PC-3 (cell line): ENCODE data around the gene AOPEP. TPM values are rescaled to one million over a fixed set of nuclear protein-coding genes. Genes with fewer than 3 reads are reported as not detected.
A peak's percentile ranks its signal among the peaks of the same experiment; 100 is the strongest.

Source experiments
- ATAC-seq: fragments of 200-7000 bp; cut with Tn5 transposase; 2 replicates; pipeline ENCODE4 v1.9.1; 2020; ENCODE audit warnings: mild to moderate bottlenecking, moderate library complexity
- BruUV-seq: library from RNA; stranded (reverse); fragments of 400-500 nt; replicated peaks from 2 replicates; lab custom pipeline; 2021; lab: Mats Ljungman, UMichigan
- CTCF ChIA-PET: fragments of 300-600 bp; sonication (Branson Sonifier 250); formaldehyde crosslinking; loops from one replicate; lab custom pipeline; 2022; ENCODE audit warnings: antibody characterized with exemption; lab: Charles Lee
- POLR2A ChIA-PET: fragments of 300-600 bp; sonication (Branson Sonifier 250); formaldehyde crosslinking; loops from one replicate; lab custom pipeline; 2022; ENCODE audit warnings: antibody characterized with exemption; ENCODE audit not compliant: unreplicated experiment; lab: Charles Lee
- DNase-seq: peaks from one replicate; pipeline ENCODE4 v3.0.0-alpha.2; 2015
- H2AFZ ChIP-seq: fragments of 300-600 bp; sonication (generic); 2 replicates; pipeline ENCODE4 v1.6.0; 2016; ENCODE audit warnings: antibody characterized with exemption, low read length
- H3F3A ChIP-seq: fragments of 300-600 bp; sonication (generic); one replicate; pipeline ENCODE4 v1.6.0; 2017; ENCODE audit warnings: antibody characterized with exemption, low read length, control low read depth, mild to moderate bottlenecking; ENCODE audit not compliant: unreplicated experiment
- H3K27ac ChIP-seq: fragments of 300-600 bp; sonication (generic); 2 replicates; pipeline ENCODE4 v1.5.1; 2016; ENCODE audit warnings: mild to moderate bottlenecking, low read length
- H3K27me3 ChIP-seq: fragments of 300-600 bp; sonication (generic); 2 replicates; pipeline ENCODE4 v1.6.1; 2016; ENCODE audit warnings: low read length, mixed read lengths
- H3K36me3 ChIP-seq: fragments of 300-600 bp; sonication (generic); 2 replicates; pipeline ENCODE4 v1.6.1; 2016; ENCODE audit warnings: low read depth, mixed run types, low read length, mixed read lengths
- H3K4me1 ChIP-seq: fragments of 300-600 bp; sonication (generic); 2 replicates; pipeline ENCODE4 v1.5.1; 2016; ENCODE audit warnings: low read length; ENCODE audit not compliant: insufficient read depth
- H3K4me2 ChIP-seq: fragments of 300-600 bp; sonication (generic); 2 replicates; pipeline ENCODE4 v1.6.0; 2016; ENCODE audit warnings: low read length
- H3K4me3 ChIP-seq: fragments of 300-600 bp; sonication (generic); 2 replicates; pipeline ENCODE4 v1.5.1; 2016; ENCODE audit warnings: mild to moderate bottlenecking, low read length, mixed read lengths
- H3K79me2 ChIP-seq: fragments of 300-600 bp; sonication (generic); 2 replicates; pipeline ENCODE4 v1.6.1; 2017; ENCODE audit warnings: low read length, mixed read lengths
- H3K9ac ChIP-seq: fragments of 300-600 bp; sonication (generic); 2 replicates; pipeline ENCODE4 v1.6.0; 2016; ENCODE audit warnings: mild to moderate bottlenecking, low read length
- H3K9me2 ChIP-seq: fragments of 300-600 bp; sonication (generic); replicated peaks from 2 replicates; pipeline ENCODE4 v1.6.1; 2016; ENCODE audit warnings: mixed run types, low read length, mixed read lengths
- H3K9me3 ChIP-seq: fragments of 300-600 bp; sonication (generic); 2 replicates; pipeline ENCODE4 v1.6.1; 2016; ENCODE audit warnings: low read length, mixed read lengths
- H4K20me1 ChIP-seq: fragments of 300-600 bp; sonication (generic); 2 replicates; pipeline ENCODE4 v1.6.1; 2016; ENCODE audit warnings: low read length, mixed read lengths
- CTCF ChIP-seq: fragments of 300-600 bp; sonication (generic); conservative IDR thresholded peaks from 2 replicates; pipeline ENCODE4 v1.5.1; 2017; ENCODE audit warnings: antibody characterized with exemption, low read depth, mild to moderate bottlenecking, low read length
- EZH2 ChIP-seq: fragments of 300-600 bp; sonication (generic); IDR thresholded peaks from one replicate; pipeline ENCODE4 v1.6.1; 2017; ENCODE audit warnings: antibody characterized with exemption, mild to moderate bottlenecking, low read length; ENCODE audit not compliant: unreplicated experiment
- EZH2phosphoT487 ChIP-seq: fragments of 300-600 bp; sonication (generic); IDR thresholded peaks from 2 replicates; pipeline ENCODE4 v1.6.1; 2018; ENCODE audit warnings: mild to moderate bottlenecking, antibody characterized with exemption, low read length, borderline replicate concordance
- intact Hi-C: fragments of 100-400 bp; cut with micrococcal nuclease; formaldehyde crosslinking; loops from 2 replicates; pipeline ENCODE4 v1.9.0; 2023
- total RNA-seq: library from RNA; depleted of rRNA; stranded (reverse); fragments of >200 nt; gene quantifications from 2 replicates; pipeline ENCODE4 v1.2.3, GENCODE V29; 2014

Gene AOPEP
- total RNA-seq, 1 experiment from 2014 or later: 23.1 TPM

GRCh38 chr9:94929369-94929756, 202.9 kb downstream of the AOPEP start:
- TF ChIP-seq EZH2: no peak
- no peak for TF ChIP-seq EZH2phosphoT487
- no peak for TF ChIP-seq CTCF
- H3K9me3 ChIP-seq: no peaks in the 10 kb centered on the region
- ChIA-PET POLR2A (no interaction called here), CTCF (no interaction called here)
- no peaks in the 10 kb centered on the region for H3K36me3 ChIP-seq
- H3K4me1 ChIP-seq: peaks cover 9% of the 10 kb centered on the region; the same call in 1 of the 2 replicates
- H3F3A ChIP-seq: no peaks in the 10 kb centered on the region
- H3K27me3 ChIP-seq: no peaks in the 10 kb centered on the region
- peak overlapping the region; percentile 80 for H3K9ac ChIP-seq
- H3K79me2 ChIP-seq: no peaks in the 10 kb centered on the region
- ATAC-seq (no peak; the same call in 1 of the 2 replicates), DNase-seq (peak; percentile 65)
- no peak overlapping the region for H3K4me3 ChIP-seq
- H3K27ac ChIP-seq: peak overlapping the region; percentile 98
- BruUV-seq: no TSS peak
- no peak overlapping the region for H2AFZ ChIP-seq
- H3K9me2 ChIP-seq: no peaks in the 10 kb centered on the region
- intact Hi-C loops: no loop called here
- no peak overlapping the region for H3K4me2 ChIP-seq
- no peaks in the 10 kb centered on the region for H4K20me1 ChIP-seq

- ChIA-PET CTCF (no interaction called here), POLR2A (no interaction called here)
- Histone ChIP-seq H2AFZ (no peak overlapping the region), H3K4me3 (no peak overlapping the region), H3K27ac (no peak overlapping the region), H3K9ac (no peak overlapping the region), H3K9me3 (no peaks in the 10 kb centered on the region), H3K4me1 (peaks cover 9% of the 10 kb centered on the region; the same call in 1 of the 2 replicates), H3K79me2 (no peaks in the 10 kb centered on the region), H3K4me2 (no peak overlapping the region), H3K36me3 (no peaks in the 10 kb centered on the region), H3F3A (no peaks in the 10 kb centered on the region), H3K9me2 (no peaks in the 10 kb centered on the region), H4K20me1 (no peaks in the 10 kb centered on the region), H3K27me3 (no peaks in the 10 kb centered on the region)
- intact Hi-C loops: no loop called here
- ATAC-seq (no peak), DNase-seq (no peak)
- TF ChIP-seq EZH2: no peak
- TF ChIP-seq CTCF: no peak
- no peak for TF ChIP-seq EZH2phosphoT487
- BruUV-seq: no TSS peak
These were observed 204.6 kb downstream of the AOPEP start for GRCh38 chr9:94931036-94931633.

GRCh38 chr9:94931740-94932139, 205.2 kb downstream of the AOPEP start:
- Histone ChIP-seq H3K9me2 (no peaks in the 10 kb centered on the region), H4K20me1 (no peaks in the 10 kb centered on the region), H2AFZ (no peak overlapping the region), H3K27me3 (no peaks in the 10 kb centered on the region), H3F3A (no peaks in the 10 kb centered on the region), H3K79me2 (no peaks in the 10 kb centered on the region), H3K9me3 (no peaks in the 10 kb centered on the region), H3K4me1 (peaks cover 9% of the 10 kb centered on the region; the same call in 1 of the 2 replicates), H3K36me3 (no peaks in the 10 kb centered on the region), H3K4me2 (no peak overlapping the region), H3K9ac (no peak overlapping the region), H3K27ac (no peak overlapping the region), H3K4me3 (no peak overlapping the region)
- no peak for TF ChIP-seq CTCF
- no peak for TF ChIP-seq EZH2
- no peak for TF ChIP-seq EZH2phosphoT487
- DNase-seq (no peak), ATAC-seq (no peak)
- CTCF ChIA-PET: no interaction called here
- intact Hi-C loops: no loop called here
- BruUV-seq: no TSS peak
- POLR2A ChIA-PET: no interaction called here
